IPS-20b (cell line): ENCODE data around the gene RABEP2.
"Not testable (repeated sequence)": the region's sequence is repeated elsewhere in the genome, so short reads cannot be mapped to it uniquely, and the experiment has no call there.

Experiments used
- H3K27ac ChIP-seq: one replicate; pipeline ENCODE4 v1.5.1; 2013; ENCODE audit warnings: low read length
- H3K27me3 ChIP-seq: 2 replicates; pipeline ENCODE4 v1.6.1; 2013; ENCODE audit warnings: mild to moderate bottlenecking, low read length, inconsistent platforms; ENCODE audit not compliant: insufficient read depth
- H3K36me3 ChIP-seq: 2 replicates; pipeline ENCODE4 v1.6.1; 2013; ENCODE audit warnings: low read depth, mild to moderate bottlenecking, inconsistent platforms, low read length, moderate library complexity; ENCODE audit not compliant: insufficient read depth
- H3K4me1 ChIP-seq: 2 replicates; pipeline ENCODE4 v1.6.1; 2013; ENCODE audit warnings: mild to moderate bottlenecking, control low read depth, inconsistent platforms, low read length, moderate library complexity; ENCODE audit not compliant: insufficient read depth
- H3K4me3 ChIP-seq: 2 replicates; pipeline ENCODE4 v1.5.1; 2013; ENCODE audit warnings: mild to moderate bottlenecking, low read length, inconsistent platforms
- H3K9ac ChIP-seq: 2 replicates; pipeline ENCODE4 v1.6.1; 2013; ENCODE audit warnings: low read depth, mild to moderate bottlenecking, inconsistent platforms, low read length, moderate library complexity
- H3K9me3 ChIP-seq: 2 replicates; pipeline ENCODE4 v1.6.1; 2013; ENCODE audit warnings: mild to moderate bottlenecking, low read depth, low read length, inconsistent platforms; ENCODE audit not compliant: insufficient read depth

Gene RABEP2

GRCh38 chr16:28875134-28876018 is 49.7 kb downstream of the RABEP2 start:
- no peaks in the 10 kb centered on the region for H3K9me3 ChIP-seq
- no peak overlapping the region for H3K9ac ChIP-seq
- peaks cover 31% of the 10 kb centered on the region for H3K36me3 ChIP-seq
- H3K4me1 ChIP-seq: peaks cover 7% of the 10 kb centered on the region; the same call in 1 of the 2 replicates
- H3K27me3 ChIP-seq: peaks cover under 1% of the 10 kb centered on the region
- H3K27ac ChIP-seq: no peak overlapping the region
- no peak overlapping the region for H3K4me3 ChIP-seq

DNA sequence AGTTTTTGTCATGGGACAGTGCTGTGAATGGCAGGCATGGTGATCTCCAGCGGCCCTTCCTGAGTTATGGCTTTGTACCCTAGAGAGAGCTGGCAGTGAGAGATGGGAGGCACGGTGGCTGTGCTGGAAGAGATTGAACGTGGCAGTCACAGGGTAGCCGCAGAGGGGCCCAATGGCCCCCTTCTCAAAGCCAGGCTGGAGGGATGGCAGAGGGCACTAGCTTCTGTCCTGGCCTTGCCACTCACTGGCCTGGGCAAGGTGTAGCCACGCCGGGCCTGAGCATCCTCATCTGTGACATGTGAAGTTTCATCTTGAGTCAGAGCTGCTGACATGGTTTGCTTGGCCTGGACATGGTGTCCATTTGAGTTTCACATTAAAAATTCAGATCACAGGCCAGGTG is 50.6 kb downstream of the RABEP2 start:
- Histone ChIP-seq H3K36me3 (peaks cover 41% of the 10 kb centered on the region), H3K4me3 (no peak overlapping the region), H3K27ac (no peak overlapping the region), H3K4me1 (peaks cover 7% of the 10 kb centered on the region; the same call in 1 of the 2 replicates), H3K9me3 (no peaks in the 10 kb centered on the region), H3K9ac (no peak overlapping the region), H3K27me3 (no peaks in the 10 kb centered on the region)

- Histone ChIP-seq H3K36me3 (peaks cover 48% of the 10 kb centered on the region), H3K9ac (no peak overlapping the region), H3K27me3 (no peaks in the 10 kb centered on the region), H3K9me3 (no peaks in the 10 kb centered on the region), H3K4me1 (peaks cover 4% of the 10 kb centered on the region; the same call in 1 of the 2 replicates), H3K4me3 (no peak overlapping the region), H3K27ac (no peak overlapping the region)
Measured at GRCh38 chr16:28873543-28874201, 51.4 kb downstream of the RABEP2 start.

DNA sequence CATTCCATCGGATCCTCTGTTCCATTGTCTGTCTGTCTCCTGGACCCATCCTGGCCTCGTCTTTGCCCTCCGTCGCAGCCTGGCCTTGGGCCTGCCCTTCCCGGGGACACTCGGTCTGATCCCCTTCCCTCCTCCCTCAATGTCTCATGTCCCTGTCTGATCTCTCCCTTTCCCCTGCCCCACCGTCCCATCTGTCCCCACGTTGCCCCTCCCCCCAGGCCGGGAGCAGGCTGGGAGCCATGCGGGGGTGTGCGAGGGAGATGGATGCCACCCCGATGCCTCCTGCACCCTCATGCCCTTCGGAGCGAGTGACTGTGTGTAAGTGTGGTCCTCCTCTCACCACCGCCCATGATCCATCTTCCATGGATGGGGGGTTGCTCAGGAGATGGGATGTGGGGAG is 52.1 kb downstream of the RABEP2 start:
- H3K27ac ChIP-seq: no peak overlapping the region
- H3K36me3 ChIP-seq: peaks cover 50% of the 10 kb centered on the region
- H3K9me3 ChIP-seq: no peaks in the 10 kb centered on the region
- no peak overlapping the region for H3K9ac ChIP-seq
- H3K4me1 ChIP-seq: 0 out of 2 replicates have a peak, but pooled peaks cover 2% of the 10 kb centered on the region
- H3K4me3 ChIP-seq: no peak overlapping the region
- no peaks in the 10 kb centered on the region for H3K27me3 ChIP-seq

GRCh38 chr16:28869201-28869600 is 55.8 kb downstream of the RABEP2 start:
- peaks cover 8% of the 10 kb centered on the region; the same call in 1 of the 2 replicates for H3K4me1 ChIP-seq
- H3K4me3 ChIP-seq: no peak overlapping the region
- peaks cover 63% of the 10 kb centered on the region for H3K36me3 ChIP-seq
- no peaks in the 10 kb centered on the region for H3K9me3 ChIP-seq
- H3K9ac ChIP-seq: no peak overlapping the region
- H3K27ac ChIP-seq: no peak overlapping the region
- H3K27me3 ChIP-seq: no peaks in the 10 kb centered on the region

DNA sequence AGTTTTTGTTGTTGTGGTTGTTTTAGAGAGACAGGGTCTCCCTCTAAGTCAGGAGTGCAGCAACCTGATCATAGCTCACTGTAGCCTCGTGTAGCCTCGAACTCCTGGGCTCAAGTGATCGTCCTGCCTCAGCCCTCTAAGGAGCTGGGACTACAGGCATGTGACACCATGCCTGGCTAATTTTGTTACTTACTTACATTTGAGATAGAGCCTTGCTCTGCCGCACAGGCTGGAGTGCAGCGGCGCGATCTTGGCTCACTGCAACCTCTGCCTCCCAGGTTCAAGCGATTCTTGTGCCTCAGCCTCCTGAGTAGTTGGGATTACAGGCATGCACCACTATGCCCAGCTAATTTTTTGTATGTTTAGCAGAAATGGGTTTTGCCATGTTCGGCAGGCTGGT is 57.4 kb downstream of the RABEP2 start:
- not testable (repeated sequence) for H3K4me3 ChIP-seq, H3K4me1 ChIP-seq, H3K9me3 ChIP-seq, H3K27ac ChIP-seq, H3K9ac ChIP-seq, H3K27me3 ChIP-seq
- peaks cover 51% of the 10 kb centered on the region for H3K36me3 ChIP-seq

DNA sequence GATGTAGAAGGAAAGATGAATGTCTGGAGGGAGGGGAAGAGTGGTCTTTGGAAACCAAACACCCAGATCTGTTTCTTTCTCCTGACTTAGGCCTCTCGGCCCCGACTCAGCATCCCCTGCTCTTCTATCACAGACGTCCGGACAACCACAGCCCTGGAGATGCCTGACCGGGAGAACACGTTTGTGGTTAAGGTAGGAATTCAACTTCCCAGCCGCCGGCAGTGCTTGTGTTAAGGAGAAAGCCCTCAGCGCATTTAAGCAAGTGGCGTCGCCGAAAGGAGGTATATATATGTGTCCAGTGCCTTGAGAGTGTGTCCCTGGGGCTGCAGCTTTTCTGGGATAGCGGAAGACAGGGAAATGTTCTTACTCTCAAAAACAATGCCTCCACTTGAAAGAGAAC is 57.8 kb downstream of the RABEP2 start:
- Histone ChIP-seq H3K9ac (no peak overlapping the region), H3K27me3 (no peaks in the 10 kb centered on the region), H3K27ac (no peak overlapping the region), H3K36me3 (peaks cover 48% of the 10 kb centered on the region), H3K9me3 (no peaks in the 10 kb centered on the region), H3K4me3 (no peak overlapping the region), H3K4me1 (peaks cover 8% of the 10 kb centered on the region; the same call in 1 of the 2 replicates)

- H3K4me3 ChIP-seq: no peak overlapping the region
- no peak overlapping the region for H3K9ac ChIP-seq
- no peaks in the 10 kb centered on the region for H3K27me3 ChIP-seq
- peaks cover 8% of the 10 kb centered on the region; the same call in 1 of the 2 replicates for H3K4me1 ChIP-seq
- peaks cover 41% of the 10 kb centered on the region for H3K36me3 ChIP-seq
- no peaks in the 10 kb centered on the region for H3K9me3 ChIP-seq
- H3K27ac ChIP-seq: no peak overlapping the region
Measured at GRCh38 chr16:28866454-28866804, 58.6 kb downstream of the RABEP2 start.

DNA sequence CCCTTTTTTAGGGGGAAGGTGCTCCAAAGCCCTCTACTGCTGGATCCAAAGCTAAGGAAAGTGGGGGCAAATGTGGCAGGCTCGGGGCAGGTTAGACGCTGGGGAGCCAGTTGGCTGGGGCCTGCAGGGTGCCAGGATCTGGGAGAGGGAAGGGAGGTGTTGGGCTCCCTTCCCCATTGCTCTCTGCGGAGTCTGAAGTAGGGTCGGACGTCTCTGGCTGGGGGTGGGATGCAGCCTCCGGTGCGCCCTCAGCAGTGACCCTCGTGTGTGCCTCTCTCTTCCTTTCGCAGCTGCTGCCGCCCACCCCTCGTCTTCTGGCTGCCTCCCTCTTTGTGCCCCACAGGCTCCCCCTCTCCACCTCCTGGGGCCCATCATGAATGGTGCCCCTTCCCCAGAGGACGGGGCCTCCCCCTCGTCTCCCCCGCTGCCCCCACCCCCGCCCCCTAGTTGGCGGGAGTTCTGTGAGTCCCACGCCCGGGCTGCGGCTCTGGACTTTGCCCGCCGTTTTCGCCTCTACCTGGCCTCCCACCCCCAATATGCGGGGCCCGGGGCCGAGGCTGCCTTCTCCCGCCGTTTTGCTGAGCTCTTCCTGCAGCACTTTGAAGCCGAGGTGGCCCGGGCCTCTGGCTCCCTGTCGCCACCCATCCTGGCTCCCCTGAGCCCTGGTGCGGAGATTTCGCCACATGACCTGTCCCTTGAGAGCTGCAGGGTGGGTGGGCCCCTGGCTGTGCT is 59.1 kb downstream of the RABEP2 start:
- Histone ChIP-seq H3K36me3 (peaks cover 38% of the 10 kb centered on the region), H3K4me3 (no peak overlapping the region), H3K27me3 (no peaks in the 10 kb centered on the region), H3K27ac (no peak overlapping the region), H3K9ac (no peak overlapping the region), H3K9me3 (no peaks in the 10 kb centered on the region), H3K4me1 (peaks cover 8% of the 10 kb centered on the region; the same call in 1 of the 2 replicates)

- no peaks in the 10 kb centered on the region for H3K27me3 ChIP-seq
- H3K9me3 ChIP-seq: no peaks in the 10 kb centered on the region
- H3K4me1 ChIP-seq: peaks cover 8% of the 10 kb centered on the region; the same call in 1 of the 2 replicates
- peaks cover 31% of the 10 kb centered on the region for H3K36me3 ChIP-seq
- H3K4me3 ChIP-seq: peak overlapping the region; percentile 99
- no peak overlapping the region for H3K27ac ChIP-seq
- peak overlapping the region; percentile 100; the same call in 1 of the 2 replicates for H3K9ac ChIP-seq
Measured at GRCh38 chr16:28865001-28865688, 59.9 kb downstream of the RABEP2 start.
